HEK293 (cell line): Measurements from ENCODE around the gene TMEM150A.
"Not testable (repeated sequence)": the region's sequence is repeated elsewhere in the genome, so short reads cannot be mapped to it uniquely, and the experiment has no call there.

Experiments used
- SETDB1 ChIP-seq: IDR thresholded peaks from one replicate; pipeline ENCODE4 v1.6.1; 2017; ENCODE audit warnings: mild to moderate bottlenecking, low read length, moderate library complexity, mixed read lengths; ENCODE audit not compliant: insufficient read length
- YY1 ChIP-seq: fragments of 450-650 bp; formaldehyde crosslinking; IDR thresholded peaks from 2 replicates; pipeline ENCODE4 v1.5.1; 2018; ENCODE audit warnings: missing biosample characterization, missing genetic modification characterization
- ZBTB21 ChIP-seq: fragments of 450-650 bp; formaldehyde crosslinking; IDR thresholded peaks from 2 replicates; pipeline ENCODE4 v1.5.1; 2017; ENCODE audit warnings: missing biosample characterization, missing genetic modification characterization
- ZFP37 ChIP-seq: fragments of 450-650 bp; formaldehyde crosslinking; IDR thresholded peaks from 2 replicates; pipeline ENCODE4 v1.5.1; 2016; ENCODE audit warnings: missing biosample characterization, missing genetic modification characterization
- ZNF121 ChIP-seq: fragments of 450-650 bp; formaldehyde crosslinking; IDR thresholded peaks from 2 replicates; pipeline ENCODE4 v1.5.1; 2016; ENCODE audit warnings: missing biosample characterization, missing genetic modification characterization
- ZNF16 ChIP-seq: fragments of 450-650 bp; formaldehyde crosslinking; IDR thresholded peaks from 2 replicates; pipeline ENCODE4 v1.5.1; 2016; ENCODE audit warnings: low read depth, missing biosample characterization, missing genetic modification characterization
- ZNF555 ChIP-seq: fragments of 450-650 bp; formaldehyde crosslinking; conservative IDR thresholded peaks from 2 replicates; pipeline ENCODE4 v1.5.1; 2017; ENCODE audit warnings: missing biosample characterization, mild to moderate bottlenecking, missing genetic modification characterization, inconsistent platforms
- TF ChIP-seq, protein P1 (sequence below): fragments of 450-650 bp; formaldehyde crosslinking; IDR thresholded peaks from 2 replicates; pipeline ENCODE4 v1.5.1; 2016; ENCODE audit warnings: missing biosample characterization, missing genetic modification characterization
- TF ChIP-seq, protein P2 (sequence below): fragments of 450-650 bp; formaldehyde crosslinking; IDR thresholded peaks from 2 replicates; pipeline ENCODE4 v1.5.1; 2016; ENCODE audit warnings: missing biosample characterization, missing genetic modification characterization
- TF ChIP-seq, protein P3 (sequence below): fragments of 450-650 bp; formaldehyde crosslinking; IDR thresholded peaks from 2 replicates; pipeline ENCODE4 v1.5.1; 2016; ENCODE audit warnings: missing biosample characterization, missing genetic modification characterization, low read depth

DNA sequence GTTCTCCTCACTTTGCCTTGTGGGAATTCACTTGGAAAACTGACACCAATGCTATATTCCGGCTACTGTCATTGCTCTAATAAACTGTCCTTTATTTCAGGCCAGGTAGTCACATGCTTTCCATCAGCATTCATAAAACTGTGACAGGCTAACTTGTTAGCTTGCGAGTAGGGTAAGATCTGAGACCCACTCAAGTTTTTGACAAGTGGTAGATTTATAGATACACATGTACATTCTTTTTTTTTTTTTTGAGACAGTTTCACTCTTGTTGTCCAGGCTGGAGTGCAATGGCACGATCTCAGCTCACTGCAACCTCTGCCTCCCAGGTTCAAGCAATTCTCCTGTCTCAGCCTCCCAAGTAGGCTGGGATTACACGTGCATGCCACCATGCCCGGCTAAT, 15.2 kb upstream of the TMEM150A start:
- TF ChIP-seq, protein P1, sequence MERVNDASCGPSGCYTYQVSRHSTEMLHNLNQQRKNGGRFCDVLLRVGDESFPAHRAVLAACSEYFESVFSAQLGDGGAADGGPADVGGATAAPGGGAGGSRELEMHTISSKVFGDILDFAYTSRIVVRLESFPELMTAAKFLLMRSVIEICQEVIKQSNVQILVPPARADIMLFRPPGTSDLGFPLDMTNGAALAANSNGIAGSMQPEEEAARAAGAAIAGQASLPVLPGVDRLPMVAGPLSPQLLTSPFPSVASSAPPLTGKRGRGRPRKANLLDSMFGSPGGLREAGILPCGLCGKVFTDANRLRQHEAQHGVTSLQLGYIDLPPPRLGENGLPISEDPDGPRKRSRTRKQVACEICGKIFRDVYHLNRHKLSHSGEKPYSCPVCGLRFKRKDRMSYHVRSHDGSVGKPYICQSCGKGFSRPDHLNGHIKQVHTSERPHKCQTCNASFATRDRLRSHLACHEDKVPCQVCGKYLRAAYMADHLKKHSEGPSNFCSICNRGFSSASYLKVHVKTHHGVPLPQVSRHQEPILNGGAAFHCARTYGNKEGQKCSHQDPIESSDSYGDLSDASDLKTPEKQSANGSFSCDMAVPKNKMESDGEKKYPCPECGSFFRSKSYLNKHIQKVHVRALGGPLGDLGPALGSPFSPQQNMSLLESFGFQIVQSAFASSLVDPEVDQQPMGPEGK, result not testable (repeated sequence)
- TF ChIP-seq, protein P2, sequence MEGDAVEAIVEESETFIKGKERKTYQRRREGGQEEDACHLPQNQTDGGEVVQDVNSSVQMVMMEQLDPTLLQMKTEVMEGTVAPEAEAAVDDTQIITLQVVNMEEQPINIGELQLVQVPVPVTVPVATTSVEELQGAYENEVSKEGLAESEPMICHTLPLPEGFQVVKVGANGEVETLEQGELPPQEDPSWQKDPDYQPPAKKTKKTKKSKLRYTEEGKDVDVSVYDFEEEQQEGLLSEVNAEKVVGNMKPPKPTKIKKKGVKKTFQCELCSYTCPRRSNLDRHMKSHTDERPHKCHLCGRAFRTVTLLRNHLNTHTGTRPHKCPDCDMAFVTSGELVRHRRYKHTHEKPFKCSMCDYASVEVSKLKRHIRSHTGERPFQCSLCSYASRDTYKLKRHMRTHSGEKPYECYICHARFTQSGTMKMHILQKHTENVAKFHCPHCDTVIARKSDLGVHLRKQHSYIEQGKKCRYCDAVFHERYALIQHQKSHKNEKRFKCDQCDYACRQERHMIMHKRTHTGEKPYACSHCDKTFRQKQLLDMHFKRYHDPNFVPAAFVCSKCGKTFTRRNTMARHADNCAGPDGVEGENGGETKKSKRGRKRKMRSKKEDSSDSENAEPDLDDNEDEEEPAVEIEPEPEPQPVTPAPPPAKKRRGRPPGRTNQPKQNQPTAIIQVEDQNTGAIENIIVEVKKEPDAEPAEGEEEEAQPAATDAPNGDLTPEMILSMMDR (tag by site-specific recombination), result not testable (repeated sequence)
- not testable (repeated sequence) for TF ChIP-seq ZNF555 (tag by site-specific recombination); ZBTB21; ZFP37 (tag by site-specific recombination); ZNF121; SETDB1; YY1 (tag by site-specific recombination); ZNF16
- TF ChIP-seq, protein P3, sequence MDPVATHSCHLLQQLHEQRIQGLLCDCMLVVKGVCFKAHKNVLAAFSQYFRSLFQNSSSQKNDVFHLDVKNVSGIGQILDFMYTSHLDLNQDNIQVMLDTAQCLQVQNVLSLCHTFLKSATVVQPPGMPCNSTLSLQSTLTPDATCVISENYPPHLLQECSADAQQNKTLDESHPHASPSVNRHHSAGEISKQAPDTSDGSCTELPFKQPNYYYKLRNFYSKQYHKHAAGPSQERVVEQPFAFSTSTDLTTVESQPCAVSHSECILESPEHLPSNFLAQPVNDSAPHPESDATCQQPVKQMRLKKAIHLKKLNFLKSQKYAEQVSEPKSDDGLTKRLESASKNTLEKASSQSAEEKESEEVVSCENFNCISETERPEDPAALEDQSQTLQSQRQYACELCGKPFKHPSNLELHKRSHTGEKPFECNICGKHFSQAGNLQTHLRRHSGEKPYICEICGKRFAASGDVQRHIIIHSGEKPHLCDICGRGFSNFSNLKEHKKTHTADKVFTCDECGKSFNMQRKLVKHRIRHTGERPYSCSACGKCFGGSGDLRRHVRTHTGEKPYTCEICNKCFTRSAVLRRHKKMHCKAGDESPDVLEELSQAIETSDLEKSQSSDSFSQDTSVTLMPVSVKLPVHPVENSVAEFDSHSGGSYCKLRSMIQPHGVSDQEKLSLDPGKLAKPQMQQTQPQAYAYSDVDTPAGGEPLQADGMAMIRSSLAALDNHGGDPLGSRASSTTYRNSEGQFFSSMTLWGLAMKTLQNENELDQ (tag by site-specific recombination), result not testable (repeated sequence)
